GM21737 (cell line): ENCODE measurements around the gene ATP2A1.
"Not testable (repeated sequence)": the region's sequence is repeated elsewhere in the genome, so short reads cannot be mapped to it uniquely, and the experiment has no call there.

Experiments
- ATAC-seq: cut with Tn5 transposase; IDR thresholded peaks from one replicate; pipeline ENCODE4 v1.9.1; 2021; ENCODE audit warnings: mild to moderate bottlenecking, moderate library complexity; ENCODE audit not compliant: unreplicated experiment

Gene ATP2A1

DNA sequence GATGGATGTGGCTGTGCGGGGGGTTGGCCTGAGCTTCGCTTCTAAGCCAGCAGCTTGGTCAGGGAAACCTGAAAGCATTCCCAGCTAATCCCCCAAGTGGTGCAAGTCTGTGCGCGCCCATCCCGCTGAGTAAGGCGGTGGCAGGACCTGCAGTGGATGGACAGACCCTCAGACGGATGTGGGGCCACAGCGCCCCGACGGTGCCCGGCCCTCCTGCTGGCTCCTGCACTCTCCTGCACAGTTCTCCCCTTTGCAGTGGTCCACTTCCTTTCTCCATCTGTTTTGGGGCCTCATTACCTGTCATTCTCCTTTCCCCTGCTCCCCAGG is 2.3 kb downstream of the ATP2A1 start:
- no peak for ATAC-seq

- ATAC-seq, result no peak
Observed at GRCh38 chr16:28880955-28881354, 2.7 kb downstream of the ATP2A1 start.

- ATAC-seq, result not testable (repeated sequence)
Observed at GRCh38 chr16:28881565-28881964, 3.3 kb downstream of the ATP2A1 start.

GRCh38 chr16:28882551-28883160 is 4.4 kb downstream of the ATP2A1 start:
- no peak for ATAC-seq

DNA sequence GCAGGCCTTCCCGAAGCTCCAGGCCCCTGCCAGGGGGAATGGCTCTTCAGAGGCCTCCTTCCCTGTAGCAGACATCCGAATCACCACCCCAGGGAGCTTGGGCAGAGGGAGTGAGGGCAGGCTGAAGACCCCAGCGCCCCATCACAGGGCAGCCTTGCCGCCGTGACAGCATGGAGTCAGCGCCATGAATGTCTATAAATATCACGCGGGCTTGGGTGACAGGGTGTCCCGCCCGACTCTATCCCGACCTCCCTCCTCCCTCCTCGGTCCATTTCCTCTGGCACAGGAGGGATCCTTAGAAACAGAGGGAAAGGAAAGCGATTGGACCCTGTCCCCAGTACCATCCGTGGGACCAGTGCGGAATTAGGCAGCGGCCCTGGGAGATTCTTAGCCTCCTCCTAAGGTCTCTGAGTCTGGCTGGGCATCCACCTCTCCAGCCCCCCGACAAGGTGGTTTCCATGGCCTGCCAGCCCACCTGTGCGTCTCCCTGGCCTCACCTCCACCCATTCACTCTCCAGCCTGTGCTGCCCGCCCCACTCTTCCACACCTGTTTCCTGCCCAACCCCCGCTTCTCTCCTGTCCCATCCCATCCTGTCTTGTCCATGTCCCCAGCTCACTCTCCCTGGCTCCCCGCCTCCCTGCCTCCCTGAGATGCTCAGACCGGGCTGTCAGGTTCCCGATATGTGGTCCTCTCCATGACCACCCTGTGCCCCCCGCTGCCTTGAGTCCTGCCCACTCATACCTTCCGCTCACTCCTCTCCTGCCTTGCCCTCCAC is 5.1 kb downstream of the ATP2A1 start:
- no peak for ATAC-seq

GRCh38 chr16:28884045-28884444 is 5.8 kb downstream of the ATP2A1 start:
- ATAC-seq, result no peak

DNA sequence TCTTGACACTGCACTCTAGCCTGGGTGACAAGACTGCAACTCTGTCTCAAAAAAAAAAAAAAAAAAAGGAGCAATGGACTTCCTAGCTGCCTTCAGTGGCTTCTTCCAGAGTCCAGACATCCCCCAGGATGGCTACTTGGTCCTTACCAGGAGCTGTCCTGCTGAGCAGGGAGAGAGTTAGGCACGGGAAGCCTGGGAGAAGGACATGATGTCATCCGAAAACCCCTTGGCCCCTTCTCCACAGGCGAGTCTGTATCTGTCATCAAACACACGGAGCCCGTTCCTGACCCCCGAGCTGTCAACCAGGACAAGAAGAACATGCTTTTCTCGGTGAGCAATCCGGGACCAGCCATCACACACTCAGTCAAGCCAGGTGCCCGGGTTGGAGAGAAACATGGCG is 8.7 kb downstream of the ATP2A1 start:
- ATAC-seq, result no peak

GRCh38 chr16:28890355-28890754 is 12.1 kb downstream of the ATP2A1 start:
- ATAC-seq, result not testable (repeated sequence)

- ATAC-seq, result no peak
Observed at GRCh38 chr16:28891964-28892890, 13.9 kb downstream of the ATP2A1 start.

DNA sequence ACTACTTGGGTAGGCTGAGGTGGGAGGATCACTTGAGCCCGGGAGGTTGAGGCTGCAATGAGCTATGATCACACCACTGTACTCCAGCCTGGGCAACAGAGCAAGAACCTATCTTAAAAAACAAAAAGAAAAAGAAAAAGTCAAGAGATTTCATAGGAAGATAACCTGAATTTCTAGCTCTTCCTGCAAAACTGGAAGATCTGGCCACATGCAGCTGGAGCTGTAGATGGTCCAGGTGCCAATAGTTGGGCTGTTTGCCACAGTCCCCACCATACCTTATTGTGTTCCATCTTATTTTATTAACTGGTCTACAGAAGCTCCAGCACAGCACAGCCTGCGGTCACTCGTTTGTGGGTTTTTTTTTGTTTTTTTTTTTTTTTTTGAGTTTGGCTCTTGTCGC is 15.0 kb downstream of the ATP2A1 start:
- no peak for ATAC-seq

GRCh38 chr16:28895609-28896008 is 17.3 kb downstream of the ATP2A1 start:
- ATAC-seq, result no peak

- ATAC-seq, result no peak
Observed at GRCh38 chr16:28897826-28898225, 19.5 kb downstream of the ATP2A1 start.

DNA sequence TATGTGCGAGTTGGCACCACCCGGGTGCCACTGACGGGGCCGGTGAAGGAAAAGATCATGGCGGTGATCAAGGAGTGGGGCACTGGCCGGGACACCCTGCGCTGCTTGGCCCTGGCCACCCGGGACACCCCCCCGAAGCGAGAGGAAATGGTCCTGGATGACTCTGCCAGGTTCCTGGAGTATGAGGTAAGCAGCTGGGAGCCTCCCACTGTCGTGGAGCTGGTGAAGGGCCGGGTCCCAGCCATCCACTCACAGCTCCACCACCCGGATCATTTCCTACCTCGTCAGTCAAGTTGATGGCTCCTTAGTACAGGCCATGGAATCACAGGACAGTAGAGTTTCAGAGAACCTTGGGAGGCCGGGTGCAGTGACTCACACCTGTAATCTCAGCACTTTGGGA is 20.0 kb downstream of the ATP2A1 start:
- ATAC-seq, result no peak

DNA sequence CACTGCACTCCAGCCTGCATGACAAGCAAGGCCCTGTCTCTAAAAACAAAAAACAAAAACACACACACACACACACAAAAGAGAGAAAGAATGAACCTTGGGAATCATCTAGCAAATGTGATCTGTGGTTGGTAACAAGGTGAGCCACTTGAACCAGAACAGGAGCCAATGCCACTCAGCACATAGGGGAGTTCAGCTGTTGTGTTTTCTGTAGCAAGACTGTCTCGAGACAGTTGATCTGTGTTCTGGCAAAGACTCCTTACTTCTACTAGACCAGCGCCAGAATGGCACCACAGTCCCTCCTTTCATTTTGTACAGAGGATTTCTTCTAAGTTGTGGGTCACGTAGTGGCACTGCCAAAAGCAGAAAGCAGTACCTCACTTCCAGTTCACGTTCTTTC is 20.7 kb downstream of the ATP2A1 start:
- ATAC-seq, result no peak

DNA sequence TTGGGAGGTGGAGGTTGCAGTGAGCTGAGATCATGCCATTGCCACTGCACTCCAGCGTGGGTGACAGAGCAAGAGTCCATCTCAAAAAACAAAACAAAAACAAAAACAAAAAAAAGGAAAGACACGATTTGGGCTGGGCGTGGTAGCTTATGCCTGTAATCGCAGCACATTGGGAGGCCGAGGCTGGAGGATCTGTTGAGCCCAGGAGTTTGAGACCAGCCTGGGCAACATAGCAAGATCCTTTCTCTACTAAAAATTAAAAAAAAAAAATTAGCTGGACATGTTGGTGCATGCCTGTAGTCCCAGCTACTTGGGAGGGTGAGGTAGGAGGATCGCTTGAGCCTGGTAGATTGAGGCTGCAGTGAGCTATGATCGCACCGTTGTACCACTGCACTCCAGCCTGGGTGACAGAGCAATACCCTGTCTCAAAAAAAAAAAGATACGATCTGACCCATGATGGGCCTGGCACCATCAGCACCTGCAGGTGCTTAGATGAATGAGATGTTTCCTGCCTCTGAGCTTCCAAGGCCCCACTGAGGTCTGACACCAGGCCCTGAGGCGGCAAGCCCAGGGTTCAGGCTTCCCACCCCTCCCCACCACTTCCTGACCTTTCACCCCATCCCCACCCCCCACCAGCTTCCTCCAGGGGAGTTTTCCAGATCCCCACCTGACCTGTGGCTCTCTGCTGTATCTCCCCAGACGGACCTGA is 21.7 kb downstream of the ATP2A1 start:
- ATAC-seq, result no peak

DNA sequence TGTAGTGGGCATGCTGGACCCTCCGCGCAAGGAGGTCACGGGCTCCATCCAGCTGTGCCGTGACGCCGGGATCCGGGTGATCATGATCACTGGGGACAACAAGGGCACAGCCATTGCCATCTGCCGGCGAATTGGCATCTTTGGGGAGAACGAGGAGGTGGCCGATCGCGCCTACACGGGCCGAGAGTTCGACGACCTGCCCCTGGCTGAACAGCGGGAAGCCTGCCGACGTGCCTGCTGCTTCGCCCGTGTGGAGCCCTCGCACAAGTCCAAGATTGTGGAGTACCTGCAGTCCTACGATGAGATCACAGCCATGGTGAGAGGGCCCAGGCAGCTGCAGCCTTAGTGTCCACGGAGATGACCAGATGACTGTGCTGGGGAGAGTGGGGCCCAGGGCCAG is 22.3 kb downstream of the ATP2A1 start:
- no peak for ATAC-seq

DNA sequence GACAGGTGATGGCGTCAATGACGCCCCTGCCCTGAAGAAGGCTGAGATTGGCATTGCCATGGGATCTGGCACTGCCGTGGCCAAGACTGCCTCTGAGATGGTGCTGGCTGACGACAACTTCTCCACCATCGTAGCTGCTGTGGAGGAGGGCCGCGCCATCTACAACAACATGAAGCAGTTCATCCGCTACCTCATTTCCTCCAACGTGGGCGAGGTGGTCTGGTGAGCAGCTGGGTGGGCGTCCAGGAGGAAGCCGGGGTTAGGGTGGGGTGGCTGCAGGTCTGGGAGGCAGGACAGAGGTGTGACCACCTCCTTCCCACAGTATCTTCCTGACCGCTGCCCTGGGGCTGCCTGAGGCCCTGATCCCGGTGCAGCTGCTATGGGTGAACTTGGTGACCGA is 23.6 kb downstream of the ATP2A1 start:
- ATAC-seq, result no peak

DNA sequence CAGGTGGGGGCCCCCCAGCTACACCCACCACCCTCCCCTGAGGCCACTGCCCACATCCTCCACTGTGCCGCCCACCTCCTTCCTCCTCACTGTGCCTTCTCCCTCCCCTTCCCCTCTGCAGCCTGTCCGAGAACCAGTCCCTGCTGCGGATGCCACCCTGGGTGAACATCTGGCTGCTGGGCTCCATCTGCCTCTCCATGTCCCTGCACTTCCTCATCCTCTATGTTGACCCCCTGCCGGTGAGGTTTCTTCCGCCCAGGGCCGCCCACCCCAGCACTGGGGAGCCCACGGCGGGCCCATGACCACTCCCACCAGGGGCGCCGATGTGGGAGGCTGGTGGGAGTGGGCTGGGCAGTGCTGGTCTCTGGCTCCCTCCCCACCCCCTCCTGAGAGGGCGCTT is 24.6 kb downstream of the ATP2A1 start:
- ATAC-seq, result no peak

DNA sequence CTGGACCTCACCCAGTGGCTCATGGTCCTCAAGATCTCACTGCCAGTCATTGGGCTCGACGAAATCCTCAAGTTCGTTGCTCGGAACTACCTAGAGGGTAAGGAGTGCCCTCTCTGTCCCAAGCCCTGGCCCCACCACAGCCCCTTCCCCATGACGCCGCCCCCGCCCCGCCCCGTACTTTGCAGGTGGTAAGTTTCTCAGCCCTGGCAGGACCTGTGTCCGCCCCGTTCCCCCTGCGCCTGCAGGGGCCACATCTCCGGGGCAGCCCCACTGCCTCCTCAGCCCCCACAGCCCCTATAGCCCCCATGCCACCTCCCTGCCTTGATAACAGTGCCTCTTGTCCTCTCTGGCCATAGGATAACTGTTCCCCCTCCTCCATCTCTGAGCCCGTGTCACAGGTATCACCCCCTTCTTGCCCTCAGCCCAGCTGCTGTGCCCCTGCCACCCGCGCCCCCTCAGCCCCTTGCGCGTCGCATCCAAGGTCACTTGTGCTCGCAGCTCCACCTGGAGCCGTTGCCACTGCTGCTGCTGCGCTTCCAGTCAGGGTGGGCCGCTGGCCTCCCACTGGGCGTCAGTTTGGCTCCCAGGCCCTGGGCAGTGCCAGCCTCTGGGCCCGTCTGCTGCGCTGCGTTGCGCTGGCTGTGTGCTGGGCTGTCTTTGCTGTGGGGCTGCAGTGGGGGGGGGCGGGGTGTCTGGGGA is 25.2 kb downstream of the ATP2A1 start:
- no peak for ATAC-seq

DNA sequence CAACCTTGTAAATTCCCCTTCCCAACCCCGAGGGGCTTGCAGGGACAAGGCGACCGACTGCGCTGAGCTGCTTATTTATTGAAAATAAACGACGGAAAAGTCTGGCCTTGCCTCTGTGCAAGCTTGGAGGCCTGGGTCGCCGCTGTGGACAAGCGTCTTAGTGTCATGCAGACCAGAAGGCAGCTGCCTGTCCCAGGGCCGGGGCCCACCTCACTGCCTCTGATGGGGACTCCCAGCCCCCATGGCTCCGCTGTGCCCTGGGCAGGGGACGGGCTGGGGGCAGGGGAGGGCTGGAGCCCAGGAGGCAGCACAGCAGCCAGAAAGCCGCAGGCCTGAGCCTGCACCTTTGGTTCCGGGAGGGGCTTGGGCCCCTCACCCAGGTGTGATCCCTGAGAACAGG is 26.1 kb downstream of the ATP2A1 start:
- no peak for ATAC-seq

- no peak for ATAC-seq
Observed at GRCh38 chr16:28904828-28905227, 26.5 kb downstream of the ATP2A1 start.
